Neural cell (in vitro differentiated cells): ENCODE data around the gene TECTB. TPM values are rescaled to one million over a fixed set of nuclear protein-coding genes. Genes with fewer than 3 reads are reported as not detected.

Experiments
- H2AFZ ChIP-seq: fragments of 200-600, 300-800 bp; sonication (generic), shearing (Covaris generic); 2 replicates; pipeline ENCODE4 v1.6.0; 2014; ENCODE audit warnings: low read depth, mild to moderate bottlenecking, antibody characterized with exemption, low read length, moderate library complexity
- H3F3A ChIP-seq: fragments of 200-600 bp; shearing (Covaris generic); 2 replicates; pipeline ENCODE4 v1.6.1; 2016; ENCODE audit warnings: mild to moderate bottlenecking, moderate library complexity, mixed read lengths, antibody characterized with exemption, low read length; ENCODE audit not compliant: insufficient read depth, poor library complexity, severe bottlenecking
- H3K27ac ChIP-seq: fragments of 200-600, 300-800 bp; sonication (generic), shearing (Covaris generic); 2 replicates; pipeline ENCODE4 v1.5.1; 2014; ENCODE audit warnings: mild to moderate bottlenecking, low read length, moderate library complexity
- H3K27me3 ChIP-seq: fragments of 300-800, 200-600 bp; sonication (generic), shearing (Covaris generic); 2 replicates; pipeline ENCODE4 v1.6.0; 2014; ENCODE audit warnings: mild to moderate bottlenecking, low read depth, low read length, moderate library complexity; ENCODE audit not compliant: insufficient read depth
- H3K36me3 ChIP-seq: fragments of 300-800, 200-600 bp; sonication (generic), shearing (Covaris generic); 2 replicates; pipeline ENCODE4 v1.5.1; 2014; ENCODE audit warnings: mild to moderate bottlenecking, antibody characterized with exemption, low read length, moderate library complexity; ENCODE audit not compliant: insufficient read depth
- H3K4me2 ChIP-seq: fragments of 300-800, 200-600 bp; sonication (generic), shearing (Covaris generic); 2 replicates; pipeline ENCODE4 v1.6.0; 2014; ENCODE audit warnings: mild to moderate bottlenecking, low read length
- H3K4me3 ChIP-seq: fragments of 300-800, 200-600 bp; sonication (generic), shearing (Covaris generic); 2 replicates; pipeline ENCODE4 v1.5.1; 2014; ENCODE audit warnings: mild to moderate bottlenecking, low read length, moderate library complexity
- H3K79me2 ChIP-seq: fragments of 200-600 bp; shearing (Covaris generic); replicated peaks from 2 replicates; pipeline ENCODE4 v1.6.0; 2014; ENCODE audit warnings: mild to moderate bottlenecking, low read length, moderate library complexity; ENCODE audit not compliant: insufficient read depth
- H3K9ac ChIP-seq: fragments of 300-800, 200-600 bp; sonication (generic), shearing (Covaris generic); 2 replicates; pipeline ENCODE4 v1.6.1; 2016; ENCODE audit warnings: mild to moderate bottlenecking, low read length, mixed read lengths
- H3K9me2 ChIP-seq: fragments of 200-600 bp; shearing (Covaris generic); 2 replicates; pipeline ENCODE4 v1.6.1; 2016; ENCODE audit warnings: mild to moderate bottlenecking, low read length, mixed read lengths; ENCODE audit not compliant: insufficient read depth
- H3K9me3 ChIP-seq: fragments of 200-600, 300-800 bp; sonication (generic), shearing (Covaris generic); 2 replicates; pipeline ENCODE4 v1.6.1; 2016; ENCODE audit warnings: mild to moderate bottlenecking, mixed run types, low read length, moderate library complexity, mixed read lengths
- H4K20me1 ChIP-seq: fragments of 200-600 bp; shearing (Covaris generic); 2 replicates; pipeline ENCODE4 v1.6.1; 2016; ENCODE audit warnings: mild to moderate bottlenecking, mixed run types; ENCODE audit not compliant: insufficient read depth
- EP300 ChIP-seq: fragments of 450-650 bp; conservative IDR thresholded peaks from 2 replicates; pipeline ENCODE4 v1.6.1; 2014; ENCODE audit warnings: antibody characterized with exemption, mild to moderate bottlenecking, moderate library complexity; ENCODE audit not compliant: poor library complexity, severe bottlenecking
- EZH2 ChIP-seq: fragments of 200-600, 300-800 bp; shearing (Covaris generic), sonication (generic); IDR thresholded peaks from 2 replicates; pipeline ENCODE4 v1.6.1; 2014; ENCODE audit warnings: antibody characterized with exemption, low read length, borderline replicate concordance, mild to moderate bottlenecking; ENCODE audit not compliant: insufficient read depth, poor library complexity, severe bottlenecking
- MXI1 ChIP-seq: fragments of 450-650 bp; conservative IDR thresholded peaks from 2 replicates; pipeline ENCODE4 v1.6.1; 2014; ENCODE audit warnings: antibody characterized with exemption, mild to moderate bottlenecking; ENCODE audit not compliant: poor library complexity, severe bottlenecking
- POLR2AphosphoS5 ChIP-seq: IDR thresholded peaks from 2 replicates; pipeline ENCODE4 v1.6.1; 2012
- RAD21 ChIP-seq: fragments of 450-650 bp; conservative IDR thresholded peaks from 2 replicates; pipeline ENCODE4 v1.6.1; 2014; ENCODE audit warnings: antibody characterized with exemption, mild to moderate bottlenecking, moderate library complexity
- SMC3 ChIP-seq: fragments of 450-650 bp; conservative IDR thresholded peaks from 2 replicates; pipeline ENCODE4 v1.6.1; 2014; ENCODE audit warnings: antibody characterized with exemption, mild to moderate bottlenecking, moderate library complexity; ENCODE audit not compliant: poor library complexity
- TAF1 ChIP-seq: IDR thresholded peaks from 2 replicates; pipeline ENCODE4 v1.6.1; 2012; ENCODE audit warnings: low read depth
- polyA plus RNA-seq: library from polyadenylated mRNA; depleted of rRNA; stranded (reverse); fragments of >200 nt; gene quantifications from 2 replicates; pipeline ENCODE4 v1.2.3, GENCODE V29; 2014
- TF ChIP-seq, protein P1 (sequence below): IDR thresholded peaks from 2 replicates; pipeline ENCODE4 v1.6.1; 2012; ENCODE audit warnings: borderline replicate concordance
- TF ChIP-seq, protein P2 (sequence below): fragments of 450-650 bp; IDR thresholded peaks from 2 replicates; pipeline ENCODE4 v1.5.1; 2014; ENCODE audit warnings: antibody characterized with exemption, mild to moderate bottlenecking, moderate library complexity; ENCODE audit not compliant: poor library complexity, severe bottlenecking

TECTB gene
- polyA plus RNA-seq, 1 donor from 2014 or later: not detected

DNA sequence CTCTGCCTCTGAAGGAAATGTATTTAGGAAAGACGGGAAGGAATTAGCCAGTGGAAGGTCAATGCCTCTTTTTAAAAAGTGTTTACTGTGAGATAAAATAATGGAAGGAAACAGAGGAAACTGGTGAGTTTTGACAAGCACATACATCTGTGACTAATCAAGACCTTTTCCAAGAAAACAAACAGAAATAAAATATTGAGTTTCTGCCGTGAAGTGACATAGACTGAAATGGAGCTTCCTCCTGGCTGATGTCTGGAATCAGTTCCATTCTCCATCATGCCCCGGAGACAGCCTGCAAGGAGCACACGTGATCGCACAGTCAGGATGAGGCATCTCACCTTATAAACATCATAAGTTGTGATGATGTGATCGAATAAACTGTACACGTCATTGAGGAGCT lies 30.7 kb downstream of the TECTB start:
- TF ChIP-seq POLR2AphosphoS5: no peak
- TF ChIP-seq TAF1: no peak
- TF ChIP-seq, protein P1, sequence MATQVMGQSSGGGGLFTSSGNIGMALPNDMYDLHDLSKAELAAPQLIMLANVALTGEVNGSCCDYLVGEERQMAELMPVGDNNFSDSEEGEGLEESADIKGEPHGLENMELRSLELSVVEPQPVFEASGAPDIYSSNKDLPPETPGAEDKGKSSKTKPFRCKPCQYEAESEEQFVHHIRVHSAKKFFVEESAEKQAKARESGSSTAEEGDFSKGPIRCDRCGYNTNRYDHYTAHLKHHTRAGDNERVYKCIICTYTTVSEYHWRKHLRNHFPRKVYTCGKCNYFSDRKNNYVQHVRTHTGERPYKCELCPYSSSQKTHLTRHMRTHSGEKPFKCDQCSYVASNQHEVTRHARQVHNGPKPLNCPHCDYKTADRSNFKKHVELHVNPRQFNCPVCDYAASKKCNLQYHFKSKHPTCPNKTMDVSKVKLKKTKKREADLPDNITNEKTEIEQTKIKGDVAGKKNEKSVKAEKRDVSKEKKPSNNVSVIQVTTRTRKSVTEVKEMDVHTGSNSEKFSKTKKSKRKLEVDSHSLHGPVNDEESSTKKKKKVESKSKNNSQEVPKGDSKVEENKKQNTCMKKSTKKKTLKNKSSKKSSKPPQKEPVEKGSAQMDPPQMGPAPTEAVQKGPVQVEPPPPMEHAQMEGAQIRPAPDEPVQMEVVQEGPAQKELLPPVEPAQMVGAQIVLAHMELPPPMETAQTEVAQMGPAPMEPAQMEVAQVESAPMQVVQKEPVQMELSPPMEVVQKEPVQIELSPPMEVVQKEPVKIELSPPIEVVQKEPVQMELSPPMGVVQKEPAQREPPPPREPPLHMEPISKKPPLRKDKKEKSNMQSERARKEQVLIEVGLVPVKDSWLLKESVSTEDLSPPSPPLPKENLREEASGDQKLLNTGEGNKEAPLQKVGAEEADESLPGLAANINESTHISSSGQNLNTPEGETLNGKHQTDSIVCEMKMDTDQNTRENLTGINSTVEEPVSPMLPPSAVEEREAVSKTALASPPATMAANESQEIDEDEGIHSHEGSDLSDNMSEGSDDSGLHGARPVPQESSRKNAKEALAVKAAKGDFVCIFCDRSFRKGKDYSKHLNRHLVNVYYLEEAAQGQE: no peak
- TF ChIP-seq, protein P2, sequence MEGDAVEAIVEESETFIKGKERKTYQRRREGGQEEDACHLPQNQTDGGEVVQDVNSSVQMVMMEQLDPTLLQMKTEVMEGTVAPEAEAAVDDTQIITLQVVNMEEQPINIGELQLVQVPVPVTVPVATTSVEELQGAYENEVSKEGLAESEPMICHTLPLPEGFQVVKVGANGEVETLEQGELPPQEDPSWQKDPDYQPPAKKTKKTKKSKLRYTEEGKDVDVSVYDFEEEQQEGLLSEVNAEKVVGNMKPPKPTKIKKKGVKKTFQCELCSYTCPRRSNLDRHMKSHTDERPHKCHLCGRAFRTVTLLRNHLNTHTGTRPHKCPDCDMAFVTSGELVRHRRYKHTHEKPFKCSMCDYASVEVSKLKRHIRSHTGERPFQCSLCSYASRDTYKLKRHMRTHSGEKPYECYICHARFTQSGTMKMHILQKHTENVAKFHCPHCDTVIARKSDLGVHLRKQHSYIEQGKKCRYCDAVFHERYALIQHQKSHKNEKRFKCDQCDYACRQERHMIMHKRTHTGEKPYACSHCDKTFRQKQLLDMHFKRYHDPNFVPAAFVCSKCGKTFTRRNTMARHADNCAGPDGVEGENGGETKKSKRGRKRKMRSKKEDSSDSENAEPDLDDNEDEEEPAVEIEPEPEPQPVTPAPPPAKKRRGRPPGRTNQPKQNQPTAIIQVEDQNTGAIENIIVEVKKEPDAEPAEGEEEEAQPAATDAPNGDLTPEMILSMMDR: no peak
- TF ChIP-seq RAD21: no peak
- TF ChIP-seq EZH2: no peak
- no peak for TF ChIP-seq EP300
- no peak for TF ChIP-seq MXI1
- TF ChIP-seq SMC3: no peak
- Histone ChIP-seq H3F3A (no peaks in the 10 kb centered on the region), H3K9me3 (no peaks in the 10 kb centered on the region), H2AFZ (no peak overlapping the region), H3K9ac (no peak overlapping the region), H3K4me2 (no peak overlapping the region), H3K4me3 (no peak overlapping the region), H3K9me2 (no peaks in the 10 kb centered on the region), H4K20me1 (no peaks in the 10 kb centered on the region), H3K79me2 (no peaks in the 10 kb centered on the region), H3K36me3 (no peaks in the 10 kb centered on the region), H3K27ac (no peak overlapping the region), H3K27me3 (no peaks in the 10 kb centered on the region)

DNA sequence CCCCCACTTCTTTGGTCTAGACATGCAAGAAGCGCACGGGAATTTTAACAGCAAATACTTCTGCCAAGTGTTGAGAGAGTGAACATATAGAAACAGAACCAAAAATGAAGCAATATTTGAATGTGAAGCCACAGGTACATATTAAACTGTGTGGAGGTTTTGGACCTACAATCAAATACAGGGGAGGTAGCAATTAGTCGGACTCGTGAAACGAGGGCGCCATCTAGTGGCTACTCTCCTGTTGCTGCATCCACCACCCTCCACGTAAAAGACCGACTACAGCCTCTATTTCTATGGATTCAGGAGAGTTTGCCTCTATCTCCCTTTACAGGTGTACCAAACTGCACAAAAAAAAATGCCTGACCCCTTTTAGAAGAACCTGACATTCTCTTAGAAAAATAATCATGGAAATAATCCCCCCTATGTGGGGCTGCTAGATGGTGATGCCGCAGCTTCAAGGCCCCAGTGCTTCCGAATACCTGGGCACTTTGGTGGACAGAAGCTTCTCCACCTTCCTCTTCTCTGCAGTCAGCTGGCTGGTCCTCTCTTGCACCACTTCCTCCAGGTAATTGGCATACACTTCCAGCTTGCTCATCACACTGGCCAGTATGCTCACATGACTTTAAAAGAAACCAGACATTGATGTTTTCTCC lies 31.7 kb downstream of the TECTB start:
- Histone ChIP-seq H3K36me3 (no peaks in the 10 kb centered on the region), H3K79me2 (no peaks in the 10 kb centered on the region), H3F3A (no peaks in the 10 kb centered on the region), H3K4me3 (no peak overlapping the region), H2AFZ (no peak overlapping the region), H3K9me2 (no peaks in the 10 kb centered on the region), H4K20me1 (no peaks in the 10 kb centered on the region), H3K4me2 (no peak overlapping the region), H3K9me3 (no peaks in the 10 kb centered on the region), H3K9ac (no peak overlapping the region), H3K27me3 (no peaks in the 10 kb centered on the region), H3K27ac (no peak overlapping the region)
- TF ChIP-seq, protein P1: no peak
- TF ChIP-seq RAD21 (peak; percentile 95), SMC3 (peak; percentile 91)
- TF ChIP-seq, protein P2: peak; percentile 94
